ENCODE data around the gene NR6A1. TPM values are rescaled to one million over a fixed set of nuclear protein-coding genes. Genes with fewer than 3 reads are reported as not detected.

Gene NR6A1
- polyA plus RNA-seq, 4 donors = 0.66 to 1.9 (median 1.3) TPM

- peak in 2 of 4 donors; percentile 13 to 21 for DNase-seq (ENCODE audit: low read depth in 4 of 4, low spot score in 2 of 4)
Observed at GRCh38 chr9:124551472-124552272, 219.4 kb downstream of the NR6A1 start.

- DNase-seq (ENCODE audit: low read depth in 4 of 4, low spot score in 2 of 4) = no peak
Observed at GRCh38 chr9:124550072-124550471, 221.0 kb downstream of the NR6A1 start.

- DNase-seq (ENCODE audit: low read depth in 4 of 4, low spot score in 2 of 4) = no peak
Observed at GRCh38 chr9:124549016-124549415, 222.1 kb downstream of the NR6A1 start.

GRCh38 chr9:124544535-124544934 is 226.6 kb downstream of the NR6A1 start:
- DNase-seq (ENCODE audit: low read depth in 4 of 4, low spot score in 2 of 4) = no peak

GRCh38 chr9:124541824-124542223 is 229.3 kb downstream of the NR6A1 start:
- no peak for DNase-seq (ENCODE audit: low read depth in 4 of 4, low spot score in 2 of 4)

GRCh38 chr9:124537926-124538325 is 233.2 kb downstream of the NR6A1 start:
- no peak for DNase-seq (ENCODE audit: low read depth in 4 of 4, low spot score in 2 of 4)

- DNase-seq (ENCODE audit: low read depth in 4 of 4, low spot score in 2 of 4) = no peak
Observed at GRCh38 chr9:124535846-124536245, 235.3 kb downstream of the NR6A1 start.

- DNase-seq (ENCODE audit: low read depth in 4 of 4, low spot score in 2 of 4) = no peak
Observed at GRCh38 chr9:124532897-124533296, 238.2 kb downstream of the NR6A1 start.

GRCh38 chr9:124531115-124531514 is 240.0 kb downstream of the NR6A1 start:
- no peak for DNase-seq (ENCODE audit: low read depth in 4 of 4, low spot score in 2 of 4)

GRCh38 chr9:124530246-124530645 is 240.9 kb downstream of the NR6A1 start:
- DNase-seq (ENCODE audit: low read depth in 4 of 4, low spot score in 2 of 4) = no peak

- DNase-seq (ENCODE audit: low read depth in 4 of 4, low spot score in 2 of 4) = no peak
Observed at GRCh38 chr9:124527781-124528180, 243.3 kb downstream of the NR6A1 start.

GRCh38 chr9:124526174-124526573 is 244.9 kb downstream of the NR6A1 start:
- DNase-seq (ENCODE audit: low read depth in 4 of 4, low spot score in 2 of 4) = no peak

- no peak for DNase-seq (ENCODE audit: low read depth in 4 of 4, low spot score in 2 of 4)
Observed at GRCh38 chr9:124522121-124523098, 248.7 kb downstream of the NR6A1 start.

GRCh38 chr9:124521142-124521541 is 250.0 kb downstream of the NR6A1 start:
- no peak for DNase-seq (ENCODE audit: low read depth in 4 of 4, low spot score in 2 of 4)

- DNase-seq (ENCODE audit: low read depth in 4 of 4, low spot score in 2 of 4) = no peak
Observed at GRCh38 chr9:124520206-124520596, 250.9 kb downstream of the NR6A1 start.

- DNase-seq (ENCODE audit: low read depth in 4 of 4, low spot score in 2 of 4) = no peak
Observed at GRCh38 chr9:124518116-124518515, 253.0 kb downstream of the NR6A1 start.

GRCh38 chr9:124517600-124517999 is 253.5 kb downstream of the NR6A1 start:
- DNase-seq (ENCODE audit: low read depth in 4 of 4, low spot score in 2 of 4) = no peak

GRCh38 chr9:124514874-124515273 is 256.2 kb downstream of the NR6A1 start:
- DNase-seq (ENCODE audit: low read depth in 4 of 4, low spot score in 2 of 4) = no peak

GRCh38 chr9:124514125-124514524 is 257.0 kb downstream of the NR6A1 start:
- no peak for DNase-seq (ENCODE audit: low read depth in 4 of 4, low spot score in 2 of 4)

- DNase-seq (ENCODE audit: low read depth in 4 of 4, low spot score in 2 of 4) = no peak
Observed at GRCh38 chr9:124513376-124513994, 257.6 kb downstream of the NR6A1 start.

- DNase-seq (ENCODE audit: low read depth in 4 of 4, low spot score in 2 of 4) = no peak
Observed at GRCh38 chr9:124512806-124513204, 258.3 kb downstream of the NR6A1 start.
